Measurements from ENCODE around the gene EXD3. TPM values are rescaled to one million over a fixed set of nuclear protein-coding genes. Genes with fewer than 3 reads are reported as not detected.

The EXD3 gene
- total and polyA plus RNA-seq, 2 of the 13 experiments (the other 11 are each of a cell fraction or from before 2014, with no cell fraction given) = 2.7 to 4.8 TPM

DNA sequence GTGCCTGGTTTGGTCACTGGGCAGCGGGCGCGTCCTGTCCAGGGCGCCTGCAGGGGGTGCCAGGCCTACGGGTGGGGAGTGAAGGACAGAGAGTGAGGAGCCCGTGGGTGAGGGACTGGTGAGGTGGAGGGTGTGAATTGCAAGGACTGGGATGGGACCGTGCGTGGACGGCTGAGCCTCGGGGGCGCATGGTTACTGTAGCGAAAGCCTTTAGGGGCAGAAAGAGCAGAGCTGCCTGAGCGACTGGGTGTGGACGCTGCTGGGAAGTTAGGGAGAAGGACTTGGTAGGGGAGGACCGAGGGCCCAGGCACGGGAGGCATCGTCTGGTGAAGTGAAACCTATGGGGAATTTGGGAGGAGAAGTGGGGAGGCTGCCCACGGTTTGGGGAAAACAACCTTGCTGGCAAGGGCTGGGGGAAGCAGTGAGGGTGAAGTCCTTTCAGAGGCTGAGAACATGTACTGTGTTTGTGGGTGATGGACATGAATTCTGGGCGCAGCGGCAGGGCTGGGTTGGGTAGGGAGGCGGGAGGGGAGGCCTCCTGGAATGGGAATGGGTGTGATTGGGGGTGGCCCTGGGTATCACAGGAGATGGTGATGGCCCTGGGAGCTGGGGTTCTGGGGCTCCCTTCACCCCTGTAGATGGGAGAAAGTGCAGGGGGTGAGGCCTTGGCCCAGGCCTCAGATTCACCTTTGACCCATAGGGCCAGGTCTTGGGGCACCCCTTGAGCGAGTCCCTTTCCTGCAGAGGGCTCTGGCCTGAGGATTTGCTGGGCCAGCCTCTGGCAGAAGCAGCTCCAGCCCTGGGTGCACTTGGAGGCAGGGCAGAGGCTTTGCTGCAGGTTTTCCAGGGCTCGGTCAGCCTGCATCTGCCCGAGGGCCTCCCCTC lies 147.1 kb downstream of the EXD3 start (continued):
- TF ChIP-seq, protein P1, sequence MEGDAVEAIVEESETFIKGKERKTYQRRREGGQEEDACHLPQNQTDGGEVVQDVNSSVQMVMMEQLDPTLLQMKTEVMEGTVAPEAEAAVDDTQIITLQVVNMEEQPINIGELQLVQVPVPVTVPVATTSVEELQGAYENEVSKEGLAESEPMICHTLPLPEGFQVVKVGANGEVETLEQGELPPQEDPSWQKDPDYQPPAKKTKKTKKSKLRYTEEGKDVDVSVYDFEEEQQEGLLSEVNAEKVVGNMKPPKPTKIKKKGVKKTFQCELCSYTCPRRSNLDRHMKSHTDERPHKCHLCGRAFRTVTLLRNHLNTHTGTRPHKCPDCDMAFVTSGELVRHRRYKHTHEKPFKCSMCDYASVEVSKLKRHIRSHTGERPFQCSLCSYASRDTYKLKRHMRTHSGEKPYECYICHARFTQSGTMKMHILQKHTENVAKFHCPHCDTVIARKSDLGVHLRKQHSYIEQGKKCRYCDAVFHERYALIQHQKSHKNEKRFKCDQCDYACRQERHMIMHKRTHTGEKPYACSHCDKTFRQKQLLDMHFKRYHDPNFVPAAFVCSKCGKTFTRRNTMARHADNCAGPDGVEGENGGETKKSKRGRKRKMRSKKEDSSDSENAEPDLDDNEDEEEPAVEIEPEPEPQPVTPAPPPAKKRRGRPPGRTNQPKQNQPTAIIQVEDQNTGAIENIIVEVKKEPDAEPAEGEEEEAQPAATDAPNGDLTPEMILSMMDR (CRISPR knock-in tag; IDR thresholded peaks at IDR 0.05) = 0 out of 2 replicates have a peak, but pooled peaks have one; percentile 21
- no peak for TF ChIP-seq SSRP1 (CRISPR knock-in tag; IDR thresholded peaks at IDR 0.05)
- no peak for TF ChIP-seq HNF4G (IDR thresholded peaks at IDR 0.05; ENCODE audit: borderline replicate concordance, low read depth, low read length)
- TF ChIP-seq HNF4G (CRISPR knock-in tag; IDR thresholded peaks at IDR 0.05; ENCODE audit: borderline replicate concordance, low read depth) = no peak
- TF ChIP-seq GTF2F1 (IDR thresholded peaks at IDR 0.05; ENCODE audit: low read length) = no peak

DNA sequence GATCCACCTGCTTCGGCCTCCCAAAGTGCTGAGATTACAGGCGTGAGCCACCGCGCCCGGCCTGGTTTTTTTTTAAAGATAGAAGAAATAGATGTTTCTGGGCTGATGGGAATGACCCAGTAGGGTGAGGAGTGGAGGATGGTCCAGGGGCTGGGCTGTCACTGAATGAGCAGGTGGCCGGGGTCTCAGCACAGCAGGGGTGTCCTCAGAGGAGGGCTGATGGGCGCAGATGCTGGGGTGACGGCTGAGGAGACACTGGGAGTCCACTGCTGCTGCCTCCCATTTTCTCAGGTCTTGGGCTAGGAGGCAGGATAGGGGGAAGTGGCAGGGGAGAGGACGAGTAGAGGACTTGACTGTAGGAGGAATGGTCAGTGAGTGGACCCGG lies 147.8 kb downstream of the EXD3 start:
- H2AFZ ChIP-seq (ENCODE audit: low read length) = no peak overlapping the region
- no peak for FAIRE-seq
- peak overlapping the region; percentile 18 for H3K27ac ChIP-seq (ENCODE audit: extremely low read length, insufficient read depth, low read length)
- H3K36me3 ChIP-seq (replicated peaks in 1 of 2; ENCODE audit: control insufficient read depth in 1 of 2, insufficient read depth in 2 of 2, low read length in 2 of 2) = peaks cover 7 to 20% of the 10 kb centered on the region in 2 experiments; a peak in 4 of 5 replicates
- no peak for ATAC-seq
- peaks cover 21% of the 10 kb centered on the region for H3K4me1 ChIP-seq (ENCODE audit: insufficient read depth, low read length)
- in situ Hi-C loops (cut with HindIII; ENCODE audit: extremely low pct_ligation_motif_present, low pct_unique_long_range_greater_than_20kb) = no loop called here
- no TSS peak for BruUV-seq (replicated peaks)
- peaks cover 6% of the 10 kb centered on the region for H3K79me2 ChIP-seq (ENCODE audit: insufficient read depth, low read length)
- ChIA-PET POLR2A (interaction anchor here (1.2 kb wide), 1 partner anchor 32 kb away, joined by 5 read pairs; no protein-coding TSS in a partner anchor), CTCF (ENCODE audit: low intra/inter-chr PET ratio, low total read pairs) (no interaction called here)
- intact Hi-C loops (cut with micrococcal nuclease; ENCODE audit: unreplicated experiment) = no loop called here
- no peak for DNase-seq (ENCODE audit: low spot score)
- 87% methylated on average over 10 of the region's 10 CpGs for WGBS (ENCODE audit: low lambda C conversion rate)
- H3K9me3 ChIP-seq (ENCODE audit: low read length) = no peaks in the 10 kb centered on the region
- H3K27me3 ChIP-seq (ENCODE audit: control insufficient read depth in 1 of 2, insufficient read depth in 2 of 2, low read length in 2 of 2) = no peaks in the 10 kb centered on the region; a peak in 1 of 5 replicates
- H3K4me3 ChIP-seq (replicated peaks in 1 of 3; ENCODE audit: insufficient read depth in 1 of 3, low read depth in 2 of 3, low read length in 3 of 3) = no peak overlapping the region
- H4K20me1 ChIP-seq (ENCODE audit: insufficient read depth, low read length) = no peaks in the 10 kb centered on the region
- no peak overlapping the region for H3K9ac ChIP-seq (ENCODE audit: insufficient read depth, low read depth, low read length)
- H3K4me2 ChIP-seq (ENCODE audit: low read depth, low read length) = 0 out of 2 replicates have a peak overlapping the region, but pooled peaks have one; percentile 88
- TF ChIP-seq ZNF337 (CRISPR knock-in tag; IDR thresholded peaks at IDR 0.05; ENCODE audit: borderline replicate concordance, low read depth) = no peak
- no peak for TF ChIP-seq EP300 (IDR thresholded peaks at IDR 0.05; ENCODE audit: low read depth in 2 of 2, low read length in 2 of 2)
- TF ChIP-seq EP300 (CRISPR knock-in tag; IDR thresholded peaks at IDR 0.05; ENCODE audit: borderline replicate concordance) = no peak
- TF ChIP-seq, protein P2, sequence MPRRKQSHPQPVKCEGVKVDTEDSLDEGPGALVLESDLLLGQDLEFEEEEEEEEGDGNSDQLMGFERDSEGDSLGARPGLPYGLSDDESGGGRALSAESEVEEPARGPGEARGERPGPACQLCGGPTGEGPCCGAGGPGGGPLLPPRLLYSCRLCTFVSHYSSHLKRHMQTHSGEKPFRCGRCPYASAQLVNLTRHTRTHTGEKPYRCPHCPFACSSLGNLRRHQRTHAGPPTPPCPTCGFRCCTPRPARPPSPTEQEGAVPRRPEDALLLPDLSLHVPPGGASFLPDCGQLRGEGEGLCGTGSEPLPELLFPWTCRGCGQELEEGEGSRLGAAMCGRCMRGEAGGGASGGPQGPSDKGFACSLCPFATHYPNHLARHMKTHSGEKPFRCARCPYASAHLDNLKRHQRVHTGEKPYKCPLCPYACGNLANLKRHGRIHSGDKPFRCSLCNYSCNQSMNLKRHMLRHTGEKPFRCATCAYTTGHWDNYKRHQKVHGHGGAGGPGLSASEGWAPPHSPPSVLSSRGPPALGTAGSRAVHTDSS (CRISPR knock-in tag; conservative IDR thresholded peaks at IDR 0.05) = no peak
- TF ChIP-seq NFKBIZ (CRISPR knock-in tag; IDR thresholded peaks at IDR 0.05) = no peak
- no peak for TF ChIP-seq ZMYM4 (CRISPR knock-in tag; IDR thresholded peaks at IDR 0.05)
- TF ChIP-seq ATF7-NPFF (CRISPR knock-in tag; IDR thresholded peaks at IDR 0.05; ENCODE audit: low read depth) = no peak
- TF ChIP-seq, protein P3, sequence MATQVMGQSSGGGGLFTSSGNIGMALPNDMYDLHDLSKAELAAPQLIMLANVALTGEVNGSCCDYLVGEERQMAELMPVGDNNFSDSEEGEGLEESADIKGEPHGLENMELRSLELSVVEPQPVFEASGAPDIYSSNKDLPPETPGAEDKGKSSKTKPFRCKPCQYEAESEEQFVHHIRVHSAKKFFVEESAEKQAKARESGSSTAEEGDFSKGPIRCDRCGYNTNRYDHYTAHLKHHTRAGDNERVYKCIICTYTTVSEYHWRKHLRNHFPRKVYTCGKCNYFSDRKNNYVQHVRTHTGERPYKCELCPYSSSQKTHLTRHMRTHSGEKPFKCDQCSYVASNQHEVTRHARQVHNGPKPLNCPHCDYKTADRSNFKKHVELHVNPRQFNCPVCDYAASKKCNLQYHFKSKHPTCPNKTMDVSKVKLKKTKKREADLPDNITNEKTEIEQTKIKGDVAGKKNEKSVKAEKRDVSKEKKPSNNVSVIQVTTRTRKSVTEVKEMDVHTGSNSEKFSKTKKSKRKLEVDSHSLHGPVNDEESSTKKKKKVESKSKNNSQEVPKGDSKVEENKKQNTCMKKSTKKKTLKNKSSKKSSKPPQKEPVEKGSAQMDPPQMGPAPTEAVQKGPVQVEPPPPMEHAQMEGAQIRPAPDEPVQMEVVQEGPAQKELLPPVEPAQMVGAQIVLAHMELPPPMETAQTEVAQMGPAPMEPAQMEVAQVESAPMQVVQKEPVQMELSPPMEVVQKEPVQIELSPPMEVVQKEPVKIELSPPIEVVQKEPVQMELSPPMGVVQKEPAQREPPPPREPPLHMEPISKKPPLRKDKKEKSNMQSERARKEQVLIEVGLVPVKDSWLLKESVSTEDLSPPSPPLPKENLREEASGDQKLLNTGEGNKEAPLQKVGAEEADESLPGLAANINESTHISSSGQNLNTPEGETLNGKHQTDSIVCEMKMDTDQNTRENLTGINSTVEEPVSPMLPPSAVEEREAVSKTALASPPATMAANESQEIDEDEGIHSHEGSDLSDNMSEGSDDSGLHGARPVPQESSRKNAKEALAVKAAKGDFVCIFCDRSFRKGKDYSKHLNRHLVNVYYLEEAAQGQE (IDR thresholded peaks at IDR 0.05; ENCODE audit: borderline replicate concordance in 1 of 2, low read depth in 1 of 2, low read length in 2 of 2) = no peak
- no peak for TF ChIP-seq ZNF572 (CRISPR knock-in tag; IDR thresholded peaks at IDR 0.05)
- TF ChIP-seq ZNF263 (CRISPR knock-in tag; IDR thresholded peaks at IDR 0.05) = no peak
- no peak for TF ChIP-seq ZNF343 (CRISPR knock-in tag; IDR thresholded peaks at IDR 0.05)
